SK-N-MC (cell line): ENCODE results near the gene PDZD2.

Experiments
- DNase-seq: peaks from one replicate; pipeline ENCODE4 v3.0.0-alpha.2; 2011; ENCODE audit warnings: low read depth, low spot score
- H3K27ac ChIP-seq: fragments of 200-600 bp; sonication (generic); 2 replicates; pipeline ENCODE4 v1.5.1; 2016; ENCODE audit warnings: mixed run types
- H3K36me3 ChIP-seq: fragments of 200-600 bp; sonication (generic); 2 replicates; pipeline ENCODE4 v1.6.1; 2017; ENCODE audit warnings: antibody characterized with exemption, low read length, mixed read lengths; ENCODE audit not compliant: insufficient read depth
- H3K4me3 ChIP-seq: fragments of 200-600 bp; sonication (generic); 2 replicates; pipeline ENCODE4 v1.5.1; 2016
- H3K9ac ChIP-seq: fragments of 200-600 bp; sonication (generic); 2 replicates; pipeline ENCODE4 v1.8.0; 2017; ENCODE audit warnings: mixed run types, mixed read lengths; ENCODE audit not compliant: insufficient read length
- H3K9me3 ChIP-seq: fragments of 200-600 bp; sonication (generic); 2 replicates; pipeline ENCODE4 v1.6.1; 2017; ENCODE audit warnings: low read depth, mild to moderate bottlenecking, antibody characterized with exemption, low read length, moderate library complexity, mixed read lengths
- EZH2 ChIP-seq: fragments of 200-600 bp; sonication (generic); IDR thresholded peaks from one replicate; pipeline ENCODE4 v1.6.1; 2017; ENCODE audit warnings: antibody characterized with exemption
- FOXP2 ChIP-seq: optimal IDR thresholded peaks from 2 replicates; pipeline ENCODE3; 2011; ENCODE audit warnings: mild to moderate bottlenecking, moderate library complexity; ENCODE audit not compliant: insufficient read depth; ENCODE audit errors: extremely low read length, control extremely low read depth
- POLR2AphosphoS5 ChIP-seq: IDR thresholded peaks from 2 replicates; pipeline ENCODE4 v1.6.1; 2012; ENCODE audit warnings: mild to moderate bottlenecking, low read depth, low read length, borderline replicate concordance

The PDZD2 gene

DNA sequence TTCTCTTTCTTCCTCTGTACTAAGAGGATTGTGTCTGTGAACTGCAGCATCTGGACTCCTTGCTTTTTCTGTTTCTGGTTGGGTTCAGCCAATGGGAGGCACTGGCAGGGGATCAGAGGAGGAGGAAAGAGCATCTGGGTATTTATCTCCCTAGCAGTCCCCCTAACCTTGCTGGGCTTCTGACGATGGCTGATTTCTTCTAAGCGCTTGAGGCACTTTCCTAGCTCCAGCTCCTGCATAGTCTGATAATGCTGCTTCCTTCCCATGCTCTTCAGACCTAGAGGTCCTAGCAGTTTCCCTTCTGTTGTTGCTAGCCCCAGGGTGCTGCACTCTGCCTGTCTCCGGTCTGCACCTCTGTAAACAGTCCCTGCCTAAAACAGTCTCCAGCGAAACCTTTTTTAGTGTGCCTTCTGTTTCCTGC is 225.1 kb downstream of the PDZD2 start:
- no peak for TF ChIP-seq FOXP2
- no peak for TF ChIP-seq POLR2AphosphoS5
- TF ChIP-seq EZH2, result no peak
- DNase-seq, result no peak
- H3K4me3 ChIP-seq, result no peak overlapping the region
- H3K27ac ChIP-seq, result no peak overlapping the region
- no peak overlapping the region for H3K9ac ChIP-seq
- no peaks in the 10 kb centered on the region for H3K9me3 ChIP-seq
- H3K36me3 ChIP-seq, result no peaks in the 10 kb centered on the region

DNA sequence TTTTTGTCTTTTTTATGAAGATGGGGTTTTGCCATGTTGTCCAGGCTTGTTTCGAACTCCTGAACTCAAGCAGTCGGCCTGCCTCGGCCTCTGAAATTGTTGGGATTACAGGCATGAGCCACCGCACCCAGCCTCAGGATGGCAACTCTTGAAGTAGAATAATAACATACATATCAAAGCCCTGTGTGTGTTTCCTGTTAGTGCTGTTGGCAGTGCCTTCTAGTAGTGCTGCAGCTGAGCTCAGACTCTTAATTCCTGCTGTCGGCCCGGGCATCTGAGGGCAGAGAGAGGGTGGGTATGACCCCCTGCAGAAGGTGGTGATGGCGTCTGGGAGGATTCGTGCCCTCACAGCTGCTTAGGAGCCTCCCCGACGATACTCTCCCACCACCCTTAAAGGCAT is 227.2 kb downstream of the PDZD2 start:
- DNase-seq, result no peak
- TF ChIP-seq POLR2AphosphoS5, result no peak
- TF ChIP-seq FOXP2, result no peak
- no peak for TF ChIP-seq EZH2
- H3K36me3 ChIP-seq, result no peaks in the 10 kb centered on the region
- no peak overlapping the region for H3K4me3 ChIP-seq
- H3K9me3 ChIP-seq, result no peaks in the 10 kb centered on the region
- H3K27ac ChIP-seq, result no peak overlapping the region
- no peak overlapping the region for H3K9ac ChIP-seq

DNA sequence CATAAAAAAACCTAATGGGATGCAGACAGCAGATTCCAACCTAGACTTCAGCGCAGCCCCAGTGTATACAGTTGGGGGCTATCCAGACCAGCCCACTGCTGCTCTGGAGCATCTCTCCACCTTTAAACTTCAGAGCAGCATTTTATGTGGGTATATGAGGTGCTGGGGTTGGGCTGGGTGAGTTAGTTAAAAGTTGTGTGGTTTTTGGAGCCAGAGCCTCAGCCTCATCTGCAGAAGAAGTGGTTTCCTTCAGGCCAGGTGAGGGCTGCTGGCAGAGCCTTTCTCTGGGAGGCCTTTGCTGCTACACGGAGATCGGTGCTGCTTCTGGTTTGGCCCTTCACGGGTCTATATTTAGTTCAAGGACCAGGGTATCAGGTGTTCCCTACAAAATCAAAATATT is 228.3 kb downstream of the PDZD2 start:
- Histone ChIP-seq H3K9me3 (no peaks in the 10 kb centered on the region), H3K9ac (no peak overlapping the region), H3K36me3 (no peaks in the 10 kb centered on the region), H3K4me3 (no peak overlapping the region), H3K27ac (no peak overlapping the region)
- TF ChIP-seq POLR2AphosphoS5, result no peak
- TF ChIP-seq FOXP2, result no peak
- TF ChIP-seq EZH2, result no peak
- no peak for DNase-seq

DNA sequence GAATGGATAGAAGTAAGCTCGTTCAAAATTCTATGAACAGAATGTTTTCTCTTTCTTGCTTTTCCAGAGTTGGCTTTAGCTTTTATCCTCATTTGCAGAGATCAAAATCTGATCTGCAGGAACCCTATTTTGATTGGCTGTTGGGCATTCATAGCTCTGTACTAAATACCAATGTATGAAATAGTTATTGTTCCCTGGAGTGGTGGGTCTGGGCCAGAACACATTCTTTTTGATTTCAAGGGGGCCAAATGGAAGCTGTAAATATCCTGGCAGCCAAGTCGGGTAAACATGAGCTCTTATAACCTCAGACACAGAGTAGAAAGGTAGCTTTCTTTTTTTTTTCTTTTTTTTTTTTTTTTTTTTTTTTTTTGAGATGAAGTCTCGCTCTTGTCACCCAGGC is 241.5 kb downstream of the PDZD2 start:
- Histone ChIP-seq H3K36me3 (no peaks in the 10 kb centered on the region), H3K27ac (no peak overlapping the region), H3K9me3 (no peaks in the 10 kb centered on the region), H3K9ac (no peak overlapping the region), H3K4me3 (no peak overlapping the region)
- no peak for DNase-seq
- no peak for TF ChIP-seq FOXP2

DNA sequence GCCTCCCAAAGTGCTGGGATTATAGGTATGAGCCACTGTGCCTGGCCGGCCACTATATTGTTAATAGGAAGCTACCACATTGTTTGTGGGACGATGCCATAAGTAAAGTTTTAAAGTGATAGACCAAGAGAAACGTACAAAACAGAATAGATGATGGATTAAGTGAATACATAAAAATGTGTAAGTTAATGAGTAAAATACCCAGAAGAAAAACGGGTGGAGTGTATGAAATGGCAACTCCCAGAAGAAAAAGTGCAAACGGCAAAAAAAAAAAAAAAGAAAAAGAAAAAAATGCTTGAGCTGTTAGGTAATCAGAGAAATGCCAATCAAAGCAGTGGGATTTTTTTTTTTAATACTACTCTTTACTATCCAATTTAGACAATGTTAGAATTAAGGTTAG is 246.0 kb downstream of the PDZD2 start:
- TF ChIP-seq POLR2AphosphoS5 (no peak), FOXP2 (no peak), EZH2 (no peak)
- H3K4me3 ChIP-seq, result no peak overlapping the region
- H3K36me3 ChIP-seq, result no peaks in the 10 kb centered on the region
- no peak overlapping the region for H3K9ac ChIP-seq
- no peaks in the 10 kb centered on the region for H3K9me3 ChIP-seq
- no peak overlapping the region for H3K27ac ChIP-seq
- DNase-seq, result no peak

DNA sequence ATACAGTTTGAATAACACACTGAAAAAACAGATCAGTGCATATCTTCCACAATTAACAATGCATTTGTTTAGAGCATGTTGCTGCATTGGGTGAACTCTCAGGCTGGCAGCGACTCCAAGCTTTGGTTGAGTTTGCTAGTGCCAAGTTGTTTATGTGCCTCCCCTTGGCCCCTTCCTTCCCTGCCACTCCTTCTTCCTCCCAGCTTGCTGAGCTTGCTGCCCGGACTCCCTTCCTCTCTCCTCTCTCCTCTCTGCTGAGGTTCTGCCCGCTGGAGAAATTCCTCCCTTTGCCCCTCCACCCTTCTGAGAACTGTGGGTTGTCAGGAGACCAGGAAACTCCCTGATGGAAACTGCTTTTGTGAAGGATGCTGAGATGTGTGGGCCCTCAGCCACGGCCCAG is 247.3 kb downstream of the PDZD2 start:
- no peak overlapping the region for H3K9ac ChIP-seq
- H3K27ac ChIP-seq, result no peak overlapping the region
- H3K36me3 ChIP-seq, result no peaks in the 10 kb centered on the region
- no peak overlapping the region for H3K4me3 ChIP-seq
- no peak for TF ChIP-seq EZH2
- no peaks in the 10 kb centered on the region for H3K9me3 ChIP-seq
- no peak for DNase-seq

DNA sequence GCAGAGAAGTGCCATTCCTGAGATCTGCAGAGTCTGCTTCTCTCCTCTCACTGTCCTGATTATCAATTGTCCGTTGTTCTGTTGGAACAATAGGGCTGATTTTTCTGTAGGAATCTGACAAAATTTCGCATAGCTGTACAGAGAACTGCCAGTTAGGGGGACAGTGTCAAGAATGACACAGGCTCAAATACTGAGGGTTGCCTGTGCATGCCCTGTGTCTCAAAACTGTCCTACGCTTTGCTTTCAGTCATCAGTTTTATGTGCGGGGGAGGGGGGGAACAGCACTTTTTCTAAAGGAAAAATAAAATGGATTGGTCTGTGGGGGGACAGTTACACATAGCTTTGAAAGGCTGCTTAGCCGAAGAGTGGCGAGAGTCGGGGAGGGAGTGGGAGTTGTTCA is 248.6 kb downstream of the PDZD2 start:
- no peaks in the 10 kb centered on the region for H3K9me3 ChIP-seq
- no peak for TF ChIP-seq POLR2AphosphoS5
- TF ChIP-seq EZH2, result no peak
- no peak overlapping the region for H3K9ac ChIP-seq
- DNase-seq, result no peak
- no peak overlapping the region for H3K27ac ChIP-seq
- H3K4me3 ChIP-seq, result no peak overlapping the region
- no peaks in the 10 kb centered on the region for H3K36me3 ChIP-seq

DNA sequence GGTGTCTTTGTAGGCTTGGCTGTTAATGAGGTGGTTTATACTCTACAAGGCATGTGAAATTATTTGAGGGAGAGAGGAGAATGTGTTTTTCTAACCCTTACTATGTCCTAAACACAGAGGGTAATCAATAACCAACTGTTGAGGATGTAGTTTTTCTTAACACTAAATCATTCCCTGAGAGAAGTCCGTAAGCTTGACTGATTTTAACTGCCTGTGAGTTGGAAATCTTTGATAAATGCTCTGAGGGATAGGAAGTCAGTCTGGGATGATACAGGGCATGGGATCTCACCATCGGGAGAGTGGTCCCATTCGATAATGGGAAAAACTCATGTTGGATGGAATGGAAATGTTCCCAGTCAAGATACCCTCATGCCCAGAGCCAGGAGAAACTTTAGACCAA is 249.6 kb downstream of the PDZD2 start:
- TF ChIP-seq EZH2, result no peak
- TF ChIP-seq FOXP2, result no peak
- no peak for TF ChIP-seq POLR2AphosphoS5
- DNase-seq, result no peak

DNA sequence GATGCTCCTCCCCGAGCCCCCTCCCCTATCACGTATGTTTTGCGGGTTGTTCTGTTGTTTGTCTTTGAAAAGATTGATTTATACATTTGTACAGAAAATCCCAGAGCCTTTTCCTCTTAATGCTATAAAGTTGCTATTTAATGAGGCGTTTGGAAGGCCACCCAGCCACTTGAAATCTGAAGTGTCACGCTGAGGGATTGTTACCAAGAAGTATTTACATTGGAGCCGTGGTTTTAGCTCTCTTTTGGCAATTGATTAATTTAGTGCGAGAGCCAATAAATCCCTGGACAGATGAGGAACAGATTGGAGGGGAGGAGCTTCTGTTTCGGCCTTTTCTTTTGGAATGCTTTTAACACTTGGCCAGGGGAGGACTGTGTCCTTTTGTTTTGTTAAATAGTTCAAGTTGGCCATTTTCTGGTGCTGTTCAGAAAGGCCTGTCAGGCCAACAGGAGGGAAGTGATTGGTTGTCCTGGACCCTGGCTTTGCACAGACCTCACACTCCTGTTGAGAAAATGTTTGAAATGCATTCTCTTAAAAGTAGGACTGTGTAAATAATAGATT is 250.2 kb downstream of the PDZD2 start:
- no peak overlapping the region for H3K27ac ChIP-seq
- no peaks in the 10 kb centered on the region for H3K9me3 ChIP-seq
- H3K36me3 ChIP-seq, result no peaks in the 10 kb centered on the region
- no peak for DNase-seq
- TF ChIP-seq POLR2AphosphoS5, result no peak
- no peak for TF ChIP-seq EZH2
- no peak for TF ChIP-seq FOXP2
- H3K9ac ChIP-seq, result no peak overlapping the region
- H3K4me3 ChIP-seq, result no peak overlapping the region

More for the DNA sequence above, 249.6 kb downstream of the PDZD2 start:
- no peak overlapping the region for H3K27ac ChIP-seq
- H3K9me3 ChIP-seq, result no peaks in the 10 kb centered on the region
- H3K9ac ChIP-seq, result no peak overlapping the region
- H3K36me3 ChIP-seq, result no peaks in the 10 kb centered on the region
- no peak overlapping the region for H3K4me3 ChIP-seq
